GM23338 (cell line): ENCODE data around the gene RNF4.

Experiments
- CTCF ChIP-seq, 2 experiments: fragments of 200-600 bp in 1 of 2; sonication (generic) in 1 of 2; conservative IDR thresholded peaks; 2 replicates each; pipeline versions ENCODE4 v1.5.1 to v1.6.1; 2016 to 2017; ENCODE audit warnings: antibody characterized with exemption in 2 of 2, low read depth in 2 of 2, mild to moderate bottlenecking in 2 of 2, moderate library complexity in 1 of 2
- NANOG ChIP-seq: IDR thresholded peaks from 2 replicates; pipeline ENCODE4 v1.6.1; 2016; ENCODE audit warnings: antibody characterized with exemption, borderline replicate concordance
- POLR2AphosphoS5 ChIP-seq: IDR thresholded peaks from 2 replicates; pipeline ENCODE4 v1.6.1; 2016; ENCODE audit warnings: antibody characterized with exemption, low read depth
- REST ChIP-seq: IDR thresholded peaks from one replicate; pipeline ENCODE4 v1.6.1; 2018; ENCODE audit warnings: antibody characterized with exemption; ENCODE audit not compliant: unreplicated experiment

GRCh38 chr4:2546286-2546823, 77.4 kb downstream of the RNF4 start:
- TF ChIP-seq NANOG (no peak), CTCF (conservative IDR thresholded peaks at IDR 0.05; ENCODE audit: low read depth in 2 of 2) (no peak), POLR2AphosphoS5 (no peak), REST (no peak)
